HCT116 (cell line): ENCODE data around the gene CYP4F8. TPM values are rescaled to one million over a fixed set of nuclear protein-coding genes. Genes with fewer than 3 reads are reported as not detected.
"Not testable (repeated sequence)": the region's sequence is repeated elsewhere in the genome, so short reads cannot be mapped to it uniquely, and the experiment has no call there.

Experiments
- ATAC-seq: fragments of 200-7000 bp; cut with Tn5 transposase; 2 replicates; pipeline ENCODE4 v1.9.1; 2020; ENCODE audit warnings: mild to moderate bottlenecking, moderate library complexity
- BruUV-seq: library from RNA; stranded (reverse); fragments of 400-500 nt; replicated peaks from 2 replicates; lab custom pipeline; 2021; lab: Mats Ljungman, UMichigan
- CTCF ChIA-PET: fragments of 300-600 bp; sonication (Branson Sonifier 250); formaldehyde crosslinking; loops from one replicate; lab custom pipeline; 2021; ENCODE audit warnings: antibody characterized with exemption; lab: Charles Lee
- POLR2A ChIA-PET: fragments of 300-600, 350-600 bp; sonication (Branson Sonifier 250); formaldehyde crosslinking; loops from one replicate; lab custom pipeline; 2021; ENCODE audit warnings: antibody characterized with exemption; lab: Charles Lee
- RAD21 ChIA-PET, 2 experiments: fragments of 300-600 bp; sonication (Branson Sonifier 250); formaldehyde crosslinking; loops; one replicate each; lab custom pipeline; 2023; ENCODE audit warnings: low total read pairs in 2 of 2; ENCODE audit not compliant: uncharacterized antibody in 2 of 2, unreplicated experiment in 2 of 2, low non-redundant PET in 1 of 2; lab: Charles Lee
- DNase-seq: peaks from one replicate; pipeline ENCODE4 v3.0.0-alpha.2; 2010; ENCODE audit warnings: low read depth, low spot score
- H2AFZ ChIP-seq: fragments of 200-600 bp; shearing (Covaris generic), sonication (generic); 2 replicates; pipeline ENCODE4 v1.6.1; 2017; ENCODE audit warnings: low read depth, mixed run types, mixed read lengths, antibody characterized with exemption, low read length; ENCODE audit not compliant: poor library complexity, severe bottlenecking
- H3K27ac ChIP-seq: 2 replicates; pipeline ENCODE4 v1.5.1; 2012; ENCODE audit warnings: low read depth, low read length
- H3K27me3 ChIP-seq: fragments of 200-600 bp; sonication (generic); 2 replicates; pipeline ENCODE4 v1.6.1; 2016; ENCODE audit warnings: mixed run types, low read length, mixed read lengths; ENCODE audit not compliant: insufficient read depth
- H3K36me3 ChIP-seq, 2 experiments: fragments of 200-500 bp in 1 of 2; fragments of 200-600 bp in 1 of 2; sonication (Bioruptor generic) in 1 of 2; sonication (generic) in 1 of 2; 2 replicates each; pipeline versions ENCODE4 v1.5.1 to v1.6.1; 2014 to 2016; ENCODE audit warnings: low read length in 2 of 2, inconsistent platforms in 1 of 2, mixed read lengths in 1 of 2, mixed run types in 1 of 2; ENCODE audit not compliant: insufficient read depth in 2 of 2, control insufficient read depth in 1 of 2
- H3K4me1 ChIP-seq, 2 experiments: fragments of 200-600 bp in 1 of 2; sonication (generic) in 1 of 2; 2 replicates each; pipeline versions ENCODE4 v1.5.1 to v1.6.1; 2012 to 2017; ENCODE audit warnings: low read length in 2 of 2, inconsistent platforms in 1 of 2, mild to moderate bottlenecking in 1 of 2, mixed read lengths in 1 of 2, mixed run types in 1 of 2, moderate library complexity in 1 of 2; ENCODE audit not compliant: insufficient read depth in 2 of 2, control insufficient read depth in 1 of 2
- H3K4me2 ChIP-seq: fragments of 200-600 bp; sonication (generic); 2 replicates; pipeline ENCODE4 v1.6.1; 2017; ENCODE audit warnings: mixed run types, low read length, mixed read lengths
- H3K4me3 ChIP-seq, 2 experiments: fragments of 200-600 bp in 1 of 2; sonication (generic) in 1 of 2; replicated peaks in 1 of 2; 2 replicates each; pipeline ENCODE4 v1.5.1; 2011 to 2016; ENCODE audit warnings: low read length in 2 of 2, control low read depth in 1 of 2, low read depth in 1 of 2, mild to moderate bottlenecking in 1 of 2, mixed read lengths in 1 of 2, mixed run types in 1 of 2
- H3K79me2 ChIP-seq: fragments of 200-600 bp; sonication (generic); 2 replicates; pipeline ENCODE4 v1.6.1; 2017; ENCODE audit warnings: mild to moderate bottlenecking, mixed run types, low read length, moderate library complexity, mixed read lengths; ENCODE audit not compliant: insufficient read depth
- H3K9ac ChIP-seq: fragments of 200-600 bp; sonication (generic); 2 replicates; pipeline ENCODE4 v1.6.1; 2016; ENCODE audit warnings: low read length, mixed read lengths
- H3K9me2 ChIP-seq: fragments of 200-600 bp; sonication (generic), shearing (Covaris generic); 2 replicates; pipeline ENCODE4 v1.6.1; 2017; ENCODE audit warnings: mixed run types, mild to moderate bottlenecking, moderate library complexity; ENCODE audit not compliant: insufficient read depth
- H3K9me3 ChIP-seq, 2 experiments: fragments of 200-500 bp in 1 of 2; fragments of 200-600 bp in 1 of 2; sonication (Bioruptor generic) in 1 of 2; sonication (generic) in 1 of 2; 2 replicates each; pipeline ENCODE4 v1.6.1; 2014 to 2017; ENCODE audit warnings: low read length in 2 of 2, mixed read lengths in 2 of 2, inconsistent platforms in 1 of 2, low read depth in 1 of 2, mild to moderate bottlenecking in 1 of 2, mixed run types in 1 of 2, moderate library complexity in 1 of 2; ENCODE audit not compliant: control insufficient read depth in 1 of 2, insufficient read depth in 1 of 2
- H4K20me1 ChIP-seq: fragments of 200-600 bp; sonication (generic), shearing (Covaris generic); 2 replicates; pipeline ENCODE4 v1.6.1; 2017; ENCODE audit warnings: mixed run types, mild to moderate bottlenecking, moderate library complexity; ENCODE audit not compliant: insufficient read depth
- ATF3 ChIP-seq: IDR thresholded peaks from 2 replicates; pipeline ENCODE4 v1.6.1; 2012
- CEBPB ChIP-seq: IDR thresholded peaks from 2 replicates; pipeline ENCODE4 v1.6.1; 2012; ENCODE audit warnings: low read depth
- POLR2AphosphoS5 ChIP-seq: IDR thresholded peaks from 2 replicates; pipeline ENCODE4 v1.6.1; 2011; ENCODE audit warnings: mild to moderate bottlenecking, low read depth, low read length, moderate library complexity
- ZBTB33 ChIP-seq: IDR thresholded peaks from 2 replicates; pipeline ENCODE4 v1.6.1; 2011; ENCODE audit warnings: mild to moderate bottlenecking, low read length, moderate library complexity; ENCODE audit not compliant: insufficient replicate concordance; ENCODE audit errors: extremely low read depth
- ZFX ChIP-seq: fragments of 450-650 bp; IDR thresholded peaks from 2 replicates; pipeline ENCODE4 v1.6.1; 2017
- ZNF274 ChIP-seq: fragments of 200-500 bp; sonication (Bioruptor generic); IDR thresholded peaks from 2 replicates; pipeline ENCODE4 v1.6.1; 2014; ENCODE audit warnings: mild to moderate bottlenecking, low read depth, low read length, inconsistent platforms
- intact Hi-C: fragments of 100-400 bp; cut with micrococcal nuclease; formaldehyde crosslinking; loops from 2 replicates; pipeline ENCODE4 v1.10.0; 2022
- total RNA-seq: library from RNA; stranded (reverse); gene quantifications from one replicate; pipeline ENCODE4 v1.2.1, GENCODE V29; 2021; ENCODE audit not compliant: unreplicated experiment

The CYP4F8 gene
- total RNA-seq, 1 experiment from 2014 or later: not detected

GRCh38 chr19:15649526-15649925 is 34.5 kb downstream of the CYP4F8 start:
- intact Hi-C loops: no loop called here
- Histone ChIP-seq H3K27me3 (no peaks in the 10 kb centered on the region), H3K79me2 (no peaks in the 10 kb centered on the region), H3K4me1 (no peaks in the 10 kb centered on the region), H4K20me1 (no peaks in the 10 kb centered on the region), H3K4me3 (no peak overlapping the region), H3K9me2 (no peaks in the 10 kb centered on the region), H3K36me3 (no peaks in the 10 kb centered on the region), H3K9ac (no peak overlapping the region), H2AFZ (no peak overlapping the region), H3K27ac (no peak overlapping the region), H3K4me2 (no peak overlapping the region), H3K9me3 (no peaks in the 10 kb centered on the region)
- ChIA-PET POLR2A (no interaction called here), RAD21 (no interaction called here), CTCF (no interaction called here)
- ATAC-seq: no peak
- TF ChIP-seq ATF3: no peak
- TF ChIP-seq CEBPB: no peak
- TF ChIP-seq ZNF274: no peak
- TF ChIP-seq POLR2AphosphoS5: no peak
- no peak for TF ChIP-seq ZFX
- TF ChIP-seq ZBTB33: no peak
- no peak for DNase-seq
- no TSS peak for BruUV-seq

GRCh38 chr19:15650123-15650522 is 35.1 kb downstream of the CYP4F8 start:
- H3K9me3 ChIP-seq, H3K79me2 ChIP-seq, POLR2A ChIA-PET, ATAC-seq, H3K27ac ChIP-seq, H3K27me3 ChIP-seq, H3K4me3 ChIP-seq, DNase-seq, H3K9ac ChIP-seq, H2AFZ ChIP-seq, BruUV-seq, H3K9me2 ChIP-seq, H4K20me1 ChIP-seq, RAD21 ChIA-PET, intact Hi-C loops, H3K4me1 ChIP-seq, H3K4me2 ChIP-seq, H3K36me3 ChIP-seq, CTCF ChIA-PET: not testable (repeated sequence)
